ENCODE data around the gene WNK4.
A peak's percentile ranks its signal among the peaks of the same experiment; 100 is the strongest.

The WNK4 gene

GRCh38 chr17:42841975-42842685 is 61.7 kb downstream of the WNK4 start:
- DNase-seq: no peak

- peak; percentile 59 for DNase-seq
These were observed 63.0 kb downstream of the WNK4 start for GRCh38 chr17:42843358-42843934.

GRCh38 chr17:42844271-42844670 is 63.9 kb downstream of the WNK4 start, which contains the start of gene AOC2:
AOC2 (plus strand) TSS chr17:42844580; CDS start chr17:42844627, 47 bp downstream.
- DNase-seq: no peak

GRCh38 chr17:42844761-42845555 is 64.5 kb downstream of the WNK4 start:
- DNase-seq: no peak

GRCh38 chr17:42845556-42845917 is 65.1 kb downstream of the WNK4 start:
- DNase-seq: no peak

- no peak for DNase-seq
These were observed 65.6 kb downstream of the WNK4 start for GRCh38 chr17:42845918-42846593.
